HepG2 (cell line): ENCODE results near the gene TTC31. TPM values are rescaled to one million over a fixed set of nuclear protein-coding genes. Genes with fewer than 3 reads are reported as not detected.

ENCODE experiments used
- ASH2L ChIP-seq: fragments of 300-600, 200-600 bp; sonication (generic); IDR thresholded peaks from 2 replicates; pipeline ENCODE4 v1.7.0; 2017; ENCODE audit warnings: low read depth, mild to moderate bottlenecking, moderate library complexity, mixed read lengths, low read length; ENCODE audit not compliant: insufficient read length
- ATF2 ChIP-seq: sonication (generic); formaldehyde crosslinking; IDR thresholded peaks from 2 replicates; pipeline ENCODE4 v1.4.0; 2020; ENCODE audit warnings: missing genetic modification reagents
- CCAR2 ChIP-seq: fragments of 200-400 bp; formaldehyde crosslinking; optimal IDR thresholded peaks from 2 replicates; pipeline ENCODE3; 2018; ENCODE audit warnings: low read depth, mild to moderate bottlenecking, low read length, moderate library complexity
- DDIT3 ChIP-seq: sonication (generic); formaldehyde crosslinking; IDR thresholded peaks from 2 replicates; pipeline ENCODE4 v1.4.0; 2020; ENCODE audit warnings: mild to moderate bottlenecking, missing genetic modification reagents
- EHMT2 ChIP-seq: fragments of 200-600 bp; sonication (generic); IDR thresholded peaks from 2 replicates; pipeline ENCODE4 v1.7.0; 2017; ENCODE audit warnings: antibody characterized with exemption, low read depth, low read length, borderline replicate concordance
- MXI1 ChIP-seq: IDR thresholded peaks from 3 replicates; pipeline ENCODE4 v1.6.1; 2012; ENCODE audit warnings: low read depth, low read length, inconsistent platforms, borderline replicate concordance
- NFE2L2 ChIP-seq: fragments of 150-350 bp; IDR thresholded peaks from 2 replicates; pipeline ENCODE4 v1.6.1; 2014; ENCODE audit warnings: low read length
- PHF5A ChIP-seq: IDR thresholded peaks from one replicate; pipeline ENCODE4 v1.6.1; 2018; ENCODE audit warnings: low read depth, missing genetic modification reagents; ENCODE audit not compliant: unreplicated experiment
- RBFOX2 ChIP-seq: fragments of 200-400 bp; formaldehyde crosslinking; IDR thresholded peaks from 2 replicates; pipeline ENCODE4 v1.6.1; 2017; ENCODE audit warnings: low read depth, mild to moderate bottlenecking, low read length
- RBM22 ChIP-seq: fragments of 200-400 bp; formaldehyde crosslinking; optimal IDR thresholded peaks from 2 replicates; pipeline ENCODE3; 2017; ENCODE audit warnings: mild to moderate bottlenecking, low read length, moderate library complexity
- SP1 ChIP-seq, 2 experiments: fragments of 450-650 bp in 1 of 2; sonication (generic) in 1 of 2; formaldehyde crosslinking in 1 of 2; IDR thresholded peaks; 2 replicates each; pipeline versions ENCODE4 v1.4.0 to v1.6.1; 2016 to 2020; ENCODE audit warnings: missing genetic modification reagents in 1 of 2
- ZBTB26 ChIP-seq: IDR thresholded peaks from 2 replicates; pipeline ENCODE4 v1.6.1; 2016; ENCODE audit warnings: missing compliant biosample characterization, missing genetic modification reagents, borderline replicate concordance
- ZFP36L1 ChIP-seq: sonication (generic); formaldehyde crosslinking; IDR thresholded peaks from 2 replicates; pipeline ENCODE4 v1.8.0; 2022; ENCODE audit warnings: mild to moderate bottlenecking, missing genetic modification reagents, moderate library complexity
- ZKSCAN5 ChIP-seq: sonication (generic); formaldehyde crosslinking; IDR thresholded peaks from 2 replicates; pipeline ENCODE4 v1.5.1; 2020; ENCODE audit warnings: mild to moderate bottlenecking, missing genetic modification reagents
- ZNF367 ChIP-seq: sonication (generic); formaldehyde crosslinking; IDR thresholded peaks from 2 replicates; pipeline ENCODE4 v1.4.0; 2020; ENCODE audit warnings: missing genetic modification reagents, borderline replicate concordance
- ZNF564 ChIP-seq: sonication (generic); formaldehyde crosslinking; IDR thresholded peaks from 2 replicates; pipeline ENCODE4 v1.8.1; 2023; ENCODE audit warnings: mild to moderate bottlenecking, missing genetic modification reagents
- ZNF704 ChIP-seq: sonication (generic); formaldehyde crosslinking; IDR thresholded peaks from 2 replicates; pipeline ENCODE4 v1.8.1; 2023; ENCODE audit warnings: mild to moderate bottlenecking, inconsistent platforms, moderate library complexity, missing genetic modification reagents, borderline replicate concordance
- ZNF770 ChIP-seq: sonication (generic); formaldehyde crosslinking; IDR thresholded peaks from 2 replicates; pipeline ENCODE4 v1.5.0; 2020; ENCODE audit warnings: mild to moderate bottlenecking, missing genetic modification reagents
- ZNF772 ChIP-seq: sonication (generic); formaldehyde crosslinking; IDR thresholded peaks from 2 replicates; pipeline ENCODE4 v1.5.0; 2020; ENCODE audit warnings: mild to moderate bottlenecking, missing genetic modification reagents
- ZSCAN20 ChIP-seq: sonication (generic); formaldehyde crosslinking; IDR thresholded peaks from 2 replicates; pipeline ENCODE4 v1.4.0; 2020; ENCODE audit warnings: missing genetic modification reagents, mild to moderate bottlenecking, borderline replicate concordance
- ZSCAN30 ChIP-seq: sonication (generic); formaldehyde crosslinking; IDR thresholded peaks from 2 replicates; pipeline ENCODE4 v1.5.0; 2020; ENCODE audit warnings: mild to moderate bottlenecking, missing genetic modification reagents
- polyA plus RNA-seq, 8 experiments: library from polyadenylated mRNA; depleted of rRNA in 3 of 8; stranded (reverse) in 7 of 8; unstranded in 1 of 8; fragments of >200 nt; fragmentation: Illumina TruSeq in 4 of 8; extraction: Trizol in 4 of 8; gene quantifications; 2 replicates each; pipeline versions ENCODE4 v1.2.1 to v1.2.3, GENCODE V29; 2011 to 2016; ENCODE audit warnings: low read depth in 4 of 8, missing spikeins in 1 of 8, mixed read lengths in 1 of 8; ENCODE audit not compliant: insufficient read depth in 1 of 8
- total RNA-seq, 5 experiments: library from RNA; depleted of rRNA; stranded (reverse); fragments of >200 nt; fragmentation: Illumina TruSeq; extraction: Trizol; gene quantifications; 2 replicates each; pipeline ENCODE4 v1.2.3, GENCODE V29; 2016; ENCODE audit warnings: low read depth in 1 of 5

The TTC31 gene
- total and polyA plus RNA-seq, 2 of the 13 experiments (the other 11 are each of a cell fraction or from before 2014, with no cell fraction given), result 28.3 to 39.5 TPM

GRCh38 chr2:74447230-74447999 lies 35.5 kb upstream of the TTC31 start (continued):
- peak; percentile 97 for TF ChIP-seq ASH2L
- TF ChIP-seq ZSCAN20 (CRISPR knock-in tag), result no peak
- TF ChIP-seq SP1 (IDR thresholded peaks at IDR 0.05), result no peak
- TF ChIP-seq SP1 (CRISPR knock-in tag; IDR thresholded peaks at IDR 0.05), result no peak
- no peak for TF ChIP-seq ZNF772 (CRISPR knock-in tag)
- no peak for TF ChIP-seq RBFOX2
- no peak for TF ChIP-seq PHF5A (CRISPR knock-in tag)
- peak; percentile 29; the same call in 1 of the 2 replicates for TF ChIP-seq EHMT2
- TF ChIP-seq MXI1, result no peak
- TF ChIP-seq NFE2L2, result no peak
- TF ChIP-seq ZNF704 (CRISPR knock-in tag), result no peak
- 0 out of 2 replicates have a peak, but pooled peaks have one; percentile 27 for TF ChIP-seq ZSCAN30 (CRISPR knock-in tag)
- no peak for TF ChIP-seq ZNF770 (CRISPR knock-in tag)
- TF ChIP-seq ZNF367, result no peak
- no peak for TF ChIP-seq ZKSCAN5
- no peak for TF ChIP-seq RBM22
- peak; percentile 57; the same call in 1 of the 2 replicates for TF ChIP-seq ZFP36L1 (CRISPR knock-in tag)
- TF ChIP-seq ATF2 (CRISPR knock-in tag), result 0 out of 2 replicates have a peak, but pooled peaks have one; percentile 61
- TF ChIP-seq ZBTB26, result no peak
- 0 out of 2 replicates have a peak, but pooled peaks have one; percentile 25 for TF ChIP-seq ZNF564 (CRISPR knock-in tag)
- no peak for TF ChIP-seq CCAR2
- TF ChIP-seq DDIT3 (CRISPR knock-in tag), result no peak
